ENCODE data around the gene TMEM87A. TPM values are rescaled to one million over a fixed set of nuclear protein-coding genes. Genes with fewer than 3 reads are reported as not detected.
A peak's percentile ranks its signal among the peaks of the same experiment; 100 is the strongest.
"Not testable (repeated sequence)": the region's sequence is repeated elsewhere in the genome, so short reads cannot be mapped to it uniquely, and the experiment has no call there.

Gene TMEM87A, protein sequence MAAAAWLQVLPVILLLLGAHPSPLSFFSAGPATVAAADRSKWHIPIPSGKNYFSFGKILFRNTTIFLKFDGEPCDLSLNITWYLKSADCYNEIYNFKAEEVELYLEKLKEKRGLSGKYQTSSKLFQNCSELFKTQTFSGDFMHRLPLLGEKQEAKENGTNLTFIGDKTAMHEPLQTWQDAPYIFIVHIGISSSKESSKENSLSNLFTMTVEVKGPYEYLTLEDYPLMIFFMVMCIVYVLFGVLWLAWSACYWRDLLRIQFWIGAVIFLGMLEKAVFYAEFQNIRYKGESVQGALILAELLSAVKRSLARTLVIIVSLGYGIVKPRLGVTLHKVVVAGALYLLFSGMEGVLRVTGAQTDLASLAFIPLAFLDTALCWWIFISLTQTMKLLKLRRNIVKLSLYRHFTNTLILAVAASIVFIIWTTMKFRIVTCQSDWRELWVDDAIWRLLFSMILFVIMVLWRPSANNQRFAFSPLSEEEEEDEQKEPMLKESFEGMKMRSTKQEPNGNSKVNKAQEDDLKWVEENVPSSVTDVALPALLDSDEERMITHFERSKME
- total RNA-seq (2014; rRNA removed) (55.8 and 56.3 TPM in 2 replicates), Bru-seq, nascent RNA (percentile 93 among the genes with signal in this experiment), BruChase-seq, experiment 1, labeled RNA remaining after a 6-hour chase (percentile 90 among the genes with signal in this experiment), BruChase-seq, experiment 2, labeled RNA remaining after a 2-hour chase (percentile 91 among the genes with signal in this experiment)
- long read RNA-seq, transcript TMEM87A-202 (20 exons, 3,109 nt) = major isoform, 182 of 302 reads
- long read RNA-seq, transcript TMEM87A-203 (19 exons, 3,049 nt) = minor isoform, 9 of 302 reads
- long read RNA-seq, partial matches to known transcripts = 31 of 302 reads
- long read RNA-seq, other reads (novel, unspliced or antisense) = 76 of 302 reads

GRCh38 chr15:42272939-42273899 is at the start of gene TMEM87A, which contains the start of gene GANC:
TMEM87A (minus strand) TSS chr15:42273433; CDS start chr15:42273398, 35 bp downstream.
GANC (plus strand) TSS chr15:42273201; CDS start chr15:42274482, 1,281 bp downstream.
- peak within 1 kb of the TSS; percentile 86 for H2AFZ ChIP-seq (ENCODE audit: low read length)
- peak; percentile 82 for ATAC-seq
- peaks cover 41% of the 10 kb centered on the region for H3K4me1 ChIP-seq (ENCODE audit: insufficient read depth, low read length)
- H3K9ac ChIP-seq (ENCODE audit: low read length) = peak within 1 kb of the TSS; percentile 88
- no peaks in the 10 kb centered on the region for H3K27me3 ChIP-seq (ENCODE audit: low read length)
- TF ChIP-seq EZH2 (IDR thresholded peaks at IDR 0.05; ENCODE audit: low read length, unreplicated experiment) (no peak), EZH2phosphoT487 (IDR thresholded peaks at IDR 0.05; ENCODE audit: borderline replicate concordance, low read length) (no peak), CTCF (conservative IDR thresholded peaks at IDR 0.05; ENCODE audit: low read depth, low read length) (no peak)
- H3K79me2 ChIP-seq (ENCODE audit: low read length) = peaks cover 65% of the 10 kb centered on the region
- peaks cover 34% of the 10 kb centered on the region for H4K20me1 ChIP-seq (ENCODE audit: low read length)
- TSS peak; percentile 72 for BruUV-seq (replicated peaks)
- no peaks in the 10 kb centered on the region for H3F3A ChIP-seq (ENCODE audit: low read length, unreplicated experiment)
- peak within 1 kb of the TSS; percentile 77 for H3K4me3 ChIP-seq (ENCODE audit: low read length)
- DNase-seq = peak; percentile 99
- H3K27ac ChIP-seq (ENCODE audit: low read length) = peak within 1 kb of the TSS; percentile 94
- H3K9me3 ChIP-seq (ENCODE audit: low read length) = no peaks in the 10 kb centered on the region
- CTCF ChIA-PET = no interaction called here
- intact Hi-C loops (cut with micrococcal nuclease) = loop anchor here (2.0 to 5.0 kb wide), 4 partner anchors 49 to 114 kb away; partner anchors contain the start of gene VPS39
- H3K4me2 ChIP-seq (ENCODE audit: low read length) = peak within 1 kb of the TSS; percentile 96
- H3K36me3 ChIP-seq (ENCODE audit: low read depth, low read length) = peaks cover 7% of the 10 kb centered on the region; the same call in 1 of the 2 replicates
- no peaks in the 10 kb centered on the region for H3K9me2 ChIP-seq (replicated peaks; ENCODE audit: low read length)
- POLR2A ChIA-PET (ENCODE audit: unreplicated experiment) = interaction anchor here (0.6 to 1.0 kb wide), 3 partner anchors 28 to 882 kb away, joined by 3 read pairs; partner anchors contain the start of gene VPS39

DNA sequence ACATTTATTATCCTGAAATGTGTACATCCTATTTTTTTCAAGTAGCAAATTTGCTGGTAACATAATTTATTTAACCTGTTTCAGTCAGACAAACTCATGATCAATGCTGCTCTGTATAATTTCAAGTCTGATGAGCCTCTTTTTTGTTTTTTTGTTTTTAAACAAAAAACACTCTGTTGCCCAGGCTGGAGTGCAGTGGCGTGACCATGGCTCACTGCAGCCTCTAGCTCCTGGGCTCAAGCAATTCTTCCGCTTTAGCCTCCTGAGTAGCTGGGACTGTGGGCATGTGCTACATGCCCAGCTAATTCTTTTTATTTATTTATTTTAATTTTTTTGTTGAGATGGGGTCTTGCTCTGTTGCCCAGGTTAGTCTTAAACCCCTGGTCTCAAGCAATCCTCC is 46.0 kb upstream of the TMEM87A start:
- Histone ChIP-seq H3K9me2 (replicated peaks; ENCODE audit: low read length) (no peaks in the 10 kb centered on the region), H3K79me2 (ENCODE audit: low read length) (no peaks in the 10 kb centered on the region), H3K27me3 (ENCODE audit: low read length) (no peaks in the 10 kb centered on the region), H3K4me3 (ENCODE audit: low read length) (no peak overlapping the region), H3K4me1 (ENCODE audit: insufficient read depth, low read length) (peaks cover 8% of the 10 kb centered on the region), H3K4me2 (ENCODE audit: low read length) (no peak overlapping the region), H3K27ac (ENCODE audit: low read length) (no peak overlapping the region), H2AFZ (ENCODE audit: low read length) (no peak overlapping the region), H4K20me1 (ENCODE audit: low read length) (no peaks in the 10 kb centered on the region), H3K36me3 (ENCODE audit: low read depth, low read length) (no peaks in the 10 kb centered on the region), H3F3A (ENCODE audit: low read length, unreplicated experiment) (no peaks in the 10 kb centered on the region), H3K9me3 (ENCODE audit: low read length) (no peaks in the 10 kb centered on the region), H3K9ac (ENCODE audit: low read length) (no peak overlapping the region)
- BruUV-seq (replicated peaks) = no TSS peak
- intact Hi-C loops (cut with micrococcal nuclease) = no loop called here
- ATAC-seq = no peak
- no peak for TF ChIP-seq EZH2phosphoT487 (IDR thresholded peaks at IDR 0.05; ENCODE audit: borderline replicate concordance, low read length)
- no peak for TF ChIP-seq EZH2 (IDR thresholded peaks at IDR 0.05; ENCODE audit: low read length, unreplicated experiment)
- TF ChIP-seq CTCF (conservative IDR thresholded peaks at IDR 0.05; ENCODE audit: low read depth, low read length) = no peak
- ChIA-PET POLR2A (ENCODE audit: unreplicated experiment) (interaction anchor here (0.7 kb wide), 1 partner anchor 29 kb away, joined by 8 read pairs; no protein-coding TSS in a partner anchor), CTCF (no interaction called here)
- no peak for DNase-seq

DNA sequence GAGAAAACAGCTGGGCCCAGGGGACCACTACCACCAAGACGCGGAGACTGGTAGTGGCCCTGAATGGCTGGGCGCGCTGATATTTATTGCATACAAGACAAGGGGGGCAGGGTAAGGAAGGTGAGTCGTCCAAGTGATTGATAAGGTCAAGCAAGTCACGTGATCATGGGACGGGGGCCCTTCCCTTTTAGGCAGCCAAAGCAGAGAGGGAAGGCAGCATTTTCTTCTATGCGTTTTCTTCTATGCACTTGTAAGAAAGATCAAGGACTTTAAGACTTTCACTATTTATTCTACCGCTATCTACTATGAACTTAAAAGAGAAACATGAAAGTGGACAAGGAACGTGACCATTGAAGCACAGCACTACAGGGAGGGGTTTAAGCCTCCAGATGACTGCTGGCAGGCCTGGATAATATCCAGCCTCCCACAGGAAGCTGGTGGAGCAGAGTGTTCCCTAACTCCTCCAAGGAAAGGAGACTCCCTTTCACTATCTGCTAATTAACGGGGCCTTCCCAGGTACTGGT is 43.1 kb upstream of the TMEM87A start:
- H3K79me2 ChIP-seq (ENCODE audit: low read length); H4K20me1 ChIP-seq (ENCODE audit: low read length); H2AFZ ChIP-seq (ENCODE audit: low read length); H3K9ac ChIP-seq (ENCODE audit: low read length); H3K9me3 ChIP-seq (ENCODE audit: low read length); H3F3A ChIP-seq (ENCODE audit: low read length, unreplicated experiment); H3K4me3 ChIP-seq (ENCODE audit: low read length); H3K36me3 ChIP-seq (ENCODE audit: low read depth, low read length); ATAC-seq; H3K27me3 ChIP-seq (ENCODE audit: low read length); CTCF ChIA-PET; H3K4me2 ChIP-seq (ENCODE audit: low read length); BruUV-seq (replicated peaks); intact Hi-C loops (cut with micrococcal nuclease); H3K27ac ChIP-seq (ENCODE audit: low read length); H3K4me1 ChIP-seq (ENCODE audit: insufficient read depth, low read length); DNase-seq; H3K9me2 ChIP-seq (replicated peaks; ENCODE audit: low read length); POLR2A ChIA-PET (ENCODE audit: unreplicated experiment): not testable (repeated sequence)
